ENCODE data around the gene IDNK. TPM values are rescaled to one million over a fixed set of nuclear protein-coding genes. Genes with fewer than 3 reads are reported as not detected.

The IDNK gene
- total and polyA plus RNA-seq, 2 of the 4 experiments (the other 2 are of a cell fraction) = 1.4 to 2.3 TPM

- Histone ChIP-seq H3K27ac (ENCODE audit: insufficient read depth, low read length) (no peak overlapping the region), H3K9me3 (ENCODE audit: control insufficient read depth, insufficient read depth, low read length) (no peaks in the 10 kb centered on the region), H4K91ac (ENCODE audit: insufficient read depth, low read depth, low read length) (no peak overlapping the region), H3K23ac (ENCODE audit: low read depth, low read length) (no peak overlapping the region), H3K4ac (ENCODE audit: low read depth, low read length) (no peak overlapping the region), H2AK9ac (replicated peaks; ENCODE audit: low read depth, low read length, poor library complexity) (no peak overlapping the region), H3K18ac (ENCODE audit: low read depth, low read length) (no peak overlapping the region), H4K8ac (ENCODE audit: low read depth in 2 of 2, low read length in 2 of 2) (no peak overlapping the region), H3K79me1 (ENCODE audit: low read depth in 1 of 2, low read length in 2 of 2) (peaks cover 0 to 35% of the 10 kb centered on the region in 2 experiments; a peak in 3 of 4 replicates), H2BK120ac (ENCODE audit: low read depth, low read length) (no peak overlapping the region), H3K4me2 (ENCODE audit: low read depth, low read length) (no peak overlapping the region), H2AFZ (replicated peaks; ENCODE audit: low read length, poor library complexity) (no peak overlapping the region), H3K14ac (replicated peaks; ENCODE audit: low read depth, low read length) (no peak overlapping the region), H3K36me3 (ENCODE audit: control insufficient read depth, insufficient read depth, low read length) (no peaks in the 10 kb centered on the region), H2BK20ac (ENCODE audit: low read depth, low read length) (no peak overlapping the region), H4K20me1 (ENCODE audit: insufficient read depth, low read length) (peaks cover 91% of the 10 kb centered on the region), H3K9me1 (ENCODE audit: insufficient read depth, low read length) (no peaks in the 10 kb centered on the region; the same call in 1 of the 2 replicates), H4K5ac (ENCODE audit: low read depth, low read length) (no peak overlapping the region), H3K4me3 (ENCODE audit: insufficient read depth, low read depth, low read length) (no peak overlapping the region), H2BK5ac (ENCODE audit: low read depth, low read length, poor library complexity, severe bottlenecking) (no peak overlapping the region), H3K9ac (ENCODE audit: low read depth, low read length) (no peak overlapping the region), H3K4me1 (ENCODE audit: control insufficient read depth, insufficient read depth, low read length) (no peaks in the 10 kb centered on the region), H3K56ac (ENCODE audit: extremely low read depth, insufficient read depth, low read length) (no peak overlapping the region), H3K27me3 (ENCODE audit: control insufficient read depth, insufficient read depth, low read length) (no peaks in the 10 kb centered on the region), H2AK5ac (ENCODE audit: low read depth, low read length) (no peak overlapping the region), H2BK15ac (ENCODE audit: low read depth, low read length) (no peak overlapping the region)
- dilution Hi-C loops (cut with HindIII; ENCODE audit: low sequenced_read_pairs, unreplicated experiment) (no loop called here), intact Hi-C loops (cut with micrococcal nuclease) (no loop called here), in situ Hi-C loops (cut with MboI; ENCODE audit: low sequenced_read_pairs) (no loop called here)
- no peak for TF ChIP-seq POLR2A (IDR thresholded peaks at IDR 0.05; ENCODE audit: low read depth, low read length)
- no peak for TF ChIP-seq FOS (IDR thresholded peaks at IDR 0.05; ENCODE audit: low read depth, low read length)
- no peak for TF ChIP-seq RCOR1 (IDR thresholded peaks at IDR 0.05; ENCODE audit: insufficient replicate concordance, low read length)
- no peak for TF ChIP-seq SMC3 (IDR thresholded peaks at IDR 0.05; ENCODE audit: low read depth, low read length)
- no TSS peak for BruUV-seq (replicated peaks)
- POLR2A ChIA-PET (ENCODE audit: unreplicated experiment) = no interaction called here
- ATAC-seq (ENCODE audit: low read depth) (no peak), DNase-seq (no peak)
- no CpG with 5 or more reads among the region's 3 CpGs for WGBS, 2 experiments (ENCODE audit: extremely low coverage in 2 of 2, insufficient read length in 1 of 2)
- CTCF ChIA-PET = no interaction called here
These were observed 68.5 kb downstream of the IDNK start for GRCh38 chr9:83691492-83691891.

Small RNAs within 50 kb of the gene (microRNA-seq; reads per million reads assigned to microRNA genes)
- not detected for gene RNU4-15P (ENCODE audit: insufficient read depth, insufficient read length)

Small RNAs within 50 kb of the gene (small RNA-seq; reads per million reads assigned to genes)
- 0 reads per million in 5 experiments for gene RNU4-15P

Other genes starting within 250 kb of the IDNK start
- gene FRMD3, start 84.7 kb upstream of the IDNK start, total RNA-seq (2012; rRNA removed) = under 0.01 and 0.18 TPM in 2 replicates
- 0.02 and 0.06 TPM in 2 replicates for gene FRMD3, start 84.7 kb upstream of the IDNK start, polyA plus RNA-seq (2012; rRNA removed)
- 129 and 164 TPM in 2 replicates for gene UBQLN1, start 84.8 kb downstream of the IDNK start, total RNA-seq (2012; rRNA removed)
- gene UBQLN1, start 84.8 kb downstream of the IDNK start, polyA plus RNA-seq (2012; rRNA removed) = 66.4 and 74.3 TPM in 2 replicates
- gene GKAP1, start 194.6 kb downstream of the IDNK start, total RNA-seq (2012; rRNA removed) = 0.18 and 1.7 TPM in 2 replicates
- 0.87 and 1.4 TPM in 2 replicates for gene GKAP1, start 194.6 kb downstream of the IDNK start, polyA plus RNA-seq (2012; rRNA removed)